Measurements from ENCODE around the gene CCDC88C.

Gene CCDC88C

GRCh38 chr14:91329486-91330014 lies 88.1 kb downstream of the CCDC88C start:
- no peak overlapping the region for H3K27ac ChIP-seq (ENCODE audit: insufficient read depth in 1 of 2, low read depth in 1 of 2, low read length in 2 of 2, poor library complexity in 1 of 2, severe bottlenecking in 2 of 2)
- WGBS (ENCODE audit: insufficient coverage), result 15% methylated on average over 3 of the region's 3 CpGs
- CTCF ChIA-PET, result interaction anchor here (0.7 to 11.0 kb wide), 7 partner anchors 10 to 77 kb away, joined by 3 to 114 read pairs (median 3); no protein-coding TSS in a partner anchor
- no peak for DNase-seq
- no peaks in the 10 kb centered on the region for H3K9me3 ChIP-seq (ENCODE audit: control extremely low read depth in 1 of 5, control insufficient read depth in 4 of 5, insufficient read depth in 2 of 5, low read depth in 1 of 5, low read length in 4 of 5)
- H3K4me3 ChIP-seq (ENCODE audit: control insufficient read depth in 1 of 7, extremely low read depth in 1 of 7, insufficient read depth in 4 of 7, low read depth in 2 of 7, low read length in 6 of 7), result peak overlapping the region in 1 of 7 experiments; percentile 25
- H3K4me1 ChIP-seq (ENCODE audit: control extremely low read depth in 1 of 4, control insufficient read depth in 4 of 4, insufficient read depth in 4 of 4, low read length in 3 of 4), result peaks cover 13 to 83% (median 74%) of the 10 kb centered on the region in 4 experiments
- H3K27me3 ChIP-seq (replicated peaks in 2 of 5; ENCODE audit: control insufficient read depth in 4 of 5, insufficient read depth in 5 of 5, low read length in 4 of 5), result no peaks in the 10 kb centered on the region
- POLR2A ChIA-PET, result no interaction called here
- H3K36me3 ChIP-seq (ENCODE audit: control insufficient read depth in 4 of 4, insufficient read depth in 4 of 4, low read length in 3 of 4), result peaks cover 4 to 52% (median 26%) of the 10 kb centered on the region in 4 experiments

- CTCF ChIA-PET, result interaction anchor here (1.0 to 11.0 kb wide), 7 partner anchors 9 to 74 kb away, joined by 3 to 114 read pairs (median 3); no protein-coding TSS in a partner anchor
- no peak overlapping the region for H3K27ac ChIP-seq (ENCODE audit: insufficient read depth in 1 of 2, low read depth in 1 of 2, low read length in 2 of 2, poor library complexity in 1 of 2, severe bottlenecking in 2 of 2)
These were observed 89.1 kb downstream of the CCDC88C start for GRCh38 chr14:91328313-91329050.

GRCh38 chr14:91327661-91328312 lies 89.8 kb downstream of the CCDC88C start:
- 92% methylated on average over 9 of the region's 10 CpGs for WGBS (ENCODE audit: insufficient coverage)
- H3K36me3 ChIP-seq (ENCODE audit: control insufficient read depth in 4 of 4, insufficient read depth in 4 of 4, low read length in 3 of 4), result peaks cover 0 to 43% (median 24%) of the 10 kb centered on the region in 4 experiments
- H3K27ac ChIP-seq (ENCODE audit: insufficient read depth in 1 of 2, low read depth in 1 of 2, low read length in 2 of 2, poor library complexity in 1 of 2, severe bottlenecking in 2 of 2), result peak overlapping the region in 1 of 2 experiments; percentile 0

More at GRCh38 chr14:91328313-91329050, 89.1 kb downstream of the CCDC88C start:
- H3K36me3 ChIP-seq (ENCODE audit: control insufficient read depth in 4 of 4, insufficient read depth in 4 of 4, low read length in 3 of 4), result peaks cover 0 to 46% (median 25%) of the 10 kb centered on the region in 4 experiments
- 91% methylated on average over 19 of the region's 27 CpGs for WGBS (ENCODE audit: insufficient coverage)
- no peaks in the 10 kb centered on the region for H3K27me3 ChIP-seq (replicated peaks in 2 of 5; ENCODE audit: control insufficient read depth in 4 of 5, insufficient read depth in 5 of 5, low read length in 4 of 5)
- no peak overlapping the region for H3K4me3 ChIP-seq (ENCODE audit: control insufficient read depth in 1 of 7, extremely low read depth in 1 of 7, insufficient read depth in 4 of 7, low read depth in 2 of 7, low read length in 6 of 7)
- H3K9me3 ChIP-seq (ENCODE audit: control extremely low read depth in 1 of 5, control insufficient read depth in 4 of 5, insufficient read depth in 2 of 5, low read depth in 1 of 5, low read length in 4 of 5), result no peaks in the 10 kb centered on the region
- POLR2A ChIA-PET, result no interaction called here
- no peak for DNase-seq
- H3K4me1 ChIP-seq (ENCODE audit: control extremely low read depth in 1 of 4, control insufficient read depth in 4 of 4, insufficient read depth in 4 of 4, low read length in 3 of 4), result peaks cover 17 to 93% (median 85%) of the 10 kb centered on the region in 4 experiments

GRCh38 chr14:91327250-91327595 lies 90.4 kb downstream of the CCDC88C start:
- peaks cover 0 to 41% (median 25%) of the 10 kb centered on the region in 4 experiments for H3K36me3 ChIP-seq (ENCODE audit: control insufficient read depth in 4 of 4, insufficient read depth in 4 of 4, low read length in 3 of 4)
- 68% methylated on average over 4 of the region's 7 CpGs for WGBS (ENCODE audit: insufficient coverage)
- H3K4me3 ChIP-seq (ENCODE audit: control insufficient read depth in 1 of 7, extremely low read depth in 1 of 7, insufficient read depth in 4 of 7, low read depth in 2 of 7, low read length in 6 of 7), result no peak overlapping the region
- POLR2A ChIA-PET, result no interaction called here
- no peaks in the 10 kb centered on the region for H3K9me3 ChIP-seq (ENCODE audit: control extremely low read depth in 1 of 5, control insufficient read depth in 4 of 5, insufficient read depth in 2 of 5, low read depth in 1 of 5, low read length in 4 of 5)
- no peak for DNase-seq
- CTCF ChIA-PET, result interaction anchor here (1.0 to 11.5 kb wide), 9 partner anchors 10 to 127 kb away, joined by 3 to 268 read pairs (median 3); partner anchors contain the start of gene CCDC88C
- H3K4me1 ChIP-seq (ENCODE audit: control extremely low read depth in 1 of 4, control insufficient read depth in 4 of 4, insufficient read depth in 4 of 4, low read length in 3 of 4), result peaks cover 21 to 94% (median 89%) of the 10 kb centered on the region in 4 experiments
- H3K27me3 ChIP-seq (replicated peaks in 2 of 5; ENCODE audit: control insufficient read depth in 4 of 5, insufficient read depth in 5 of 5, low read length in 4 of 5), result no peaks in the 10 kb centered on the region
- peak overlapping the region in 1 of 2 experiments; percentile 0 for H3K27ac ChIP-seq (ENCODE audit: insufficient read depth in 1 of 2, low read depth in 1 of 2, low read length in 2 of 2, poor library complexity in 1 of 2, severe bottlenecking in 2 of 2)

More at GRCh38 chr14:91327661-91328312, 89.8 kb downstream of the CCDC88C start:
- Histone ChIP-seq H3K27me3 (replicated peaks in 2 of 5; ENCODE audit: control insufficient read depth in 4 of 5, insufficient read depth in 5 of 5, low read length in 4 of 5) (no peaks in the 10 kb centered on the region), H3K9me3 (ENCODE audit: control extremely low read depth in 1 of 5, control insufficient read depth in 4 of 5, insufficient read depth in 2 of 5, low read depth in 1 of 5, low read length in 4 of 5) (no peaks in the 10 kb centered on the region), H3K4me1 (ENCODE audit: control extremely low read depth in 1 of 4, control insufficient read depth in 4 of 4, insufficient read depth in 4 of 4, low read length in 3 of 4) (peaks cover 21 to 94% (median 89%) of the 10 kb centered on the region in 4 experiments), H3K4me3 (ENCODE audit: control insufficient read depth in 1 of 7, extremely low read depth in 1 of 7, insufficient read depth in 4 of 7, low read depth in 2 of 7, low read length in 6 of 7) (no peak overlapping the region)
- ChIA-PET POLR2A (no interaction called here), CTCF (interaction anchor here (1.0 to 11.5 kb wide), 9 partner anchors 8 to 93 kb away, joined by 3 to 268 read pairs (median 4); partner anchors contain the start of gene CCDC88C)
- DNase-seq, result no peak

GRCh38 chr14:91326514-91327249 lies 90.9 kb downstream of the CCDC88C start:
- DNase-seq, result no peak
- POLR2A ChIA-PET, result no interaction called here
- no peak overlapping the region for H3K4me3 ChIP-seq (ENCODE audit: control insufficient read depth in 1 of 7, extremely low read depth in 1 of 7, insufficient read depth in 4 of 7, low read depth in 2 of 7, low read length in 6 of 7)
- H3K4me1 ChIP-seq (ENCODE audit: control extremely low read depth in 1 of 4, control insufficient read depth in 4 of 4, insufficient read depth in 4 of 4, low read length in 3 of 4), result peaks cover 19 to 94% (median 86%) of the 10 kb centered on the region in 4 experiments
- H3K27ac ChIP-seq (ENCODE audit: insufficient read depth in 1 of 2, low read depth in 1 of 2, low read length in 2 of 2, poor library complexity in 1 of 2, severe bottlenecking in 2 of 2), result no peak overlapping the region
- H3K9me3 ChIP-seq (ENCODE audit: control extremely low read depth in 1 of 5, control insufficient read depth in 4 of 5, insufficient read depth in 2 of 5, low read depth in 1 of 5, low read length in 4 of 5), result no peaks in the 10 kb centered on the region
- H3K36me3 ChIP-seq (ENCODE audit: control insufficient read depth in 4 of 4, insufficient read depth in 4 of 4, low read length in 3 of 4), result peaks cover 0 to 47% (median 27%) of the 10 kb centered on the region in 4 experiments
- CTCF ChIA-PET, result interaction anchor here (1.0 to 11.5 kb wide), 10 partner anchors 9 to 127 kb away, joined by 3 to 268 read pairs (median 4); partner anchors contain the start of gene CCDC88C
- no peaks in the 10 kb centered on the region for H3K27me3 ChIP-seq (replicated peaks in 2 of 5; ENCODE audit: control insufficient read depth in 4 of 5, insufficient read depth in 5 of 5, low read length in 4 of 5)
- WGBS (ENCODE audit: insufficient coverage), result 59% methylated on average over 12 of the region's 14 CpGs

Data from common myeloid progenitor, CD34-positive (primary cell).